HUES48 (cell line): Measurements from ENCODE around the gene PPP1R7.

ENCODE experiments used
- H3K27ac ChIP-seq: one replicate; pipeline ENCODE4 v1.7.0; 2013; ENCODE audit warnings: low read depth, low read length, inconsistent platforms
- H3K27me3 ChIP-seq: 2 replicates; pipeline ENCODE4 v1.6.1; 2013; ENCODE audit warnings: mild to moderate bottlenecking, low read length; ENCODE audit not compliant: control insufficient read depth, insufficient read depth
- H3K36me3 ChIP-seq: 2 replicates; pipeline ENCODE4 v1.6.1; 2013; ENCODE audit warnings: low read length; ENCODE audit not compliant: control insufficient read depth, insufficient read depth
- H3K4me1 ChIP-seq: 2 replicates; pipeline ENCODE4 v1.6.1; 2013; ENCODE audit warnings: mild to moderate bottlenecking, low read length; ENCODE audit not compliant: control insufficient read depth, insufficient read depth
- H3K4me3 ChIP-seq: 2 replicates; pipeline ENCODE4 v1.5.1; 2013; ENCODE audit warnings: mild to moderate bottlenecking, low read depth, low read length
- H3K9ac ChIP-seq: 2 replicates; pipeline ENCODE4 v1.6.1; 2013; ENCODE audit warnings: mild to moderate bottlenecking, low read depth, low read length, moderate library complexity
- H3K9me3 ChIP-seq: 2 replicates; pipeline ENCODE4 v1.6.1; 2013; ENCODE audit warnings: low read length; ENCODE audit not compliant: control insufficient read depth, insufficient read depth

The PPP1R7 gene

DNA sequence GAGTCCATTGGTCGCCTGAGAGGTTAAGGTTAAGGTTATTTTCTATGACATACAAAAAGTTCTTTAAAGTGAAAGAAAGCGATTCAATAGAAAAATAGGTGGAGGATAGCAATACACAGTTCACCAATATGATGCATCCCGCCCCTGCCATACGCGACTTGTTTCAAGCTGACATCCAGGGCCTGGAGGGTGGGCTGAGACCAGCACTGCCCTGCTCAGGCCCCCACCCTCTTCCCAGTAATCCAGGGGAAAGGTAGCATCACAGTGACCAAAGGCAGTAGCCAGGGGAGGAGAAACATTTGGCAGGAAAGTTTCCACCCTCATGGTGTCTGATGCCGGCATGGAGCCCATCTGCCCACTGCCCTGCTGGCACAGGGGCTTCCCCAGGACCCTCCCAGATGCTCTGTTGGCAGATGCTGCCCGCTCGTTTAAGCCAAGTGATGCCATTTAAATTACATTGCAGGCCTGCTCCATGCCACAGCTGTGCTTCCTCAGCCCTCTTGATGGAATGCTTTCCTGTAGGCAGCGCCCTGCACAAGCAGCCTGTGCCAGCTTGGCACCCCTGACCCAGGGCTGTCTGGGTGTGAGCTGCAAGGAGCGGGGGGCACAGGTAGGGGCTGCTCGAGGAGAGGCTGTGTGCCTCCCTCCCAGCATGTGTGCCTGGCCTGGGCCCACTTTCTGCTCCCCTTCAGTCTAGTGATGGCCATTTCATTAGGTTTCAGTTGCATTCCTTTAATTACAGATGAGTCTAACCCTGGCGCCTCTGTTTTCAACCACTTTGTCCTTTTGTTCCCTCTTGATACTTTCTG, 27.5 kb downstream of the PPP1R7 start:
- Histone ChIP-seq H3K36me3 (0 out of 2 replicates have a peak, but pooled peaks cover 4% of the 10 kb centered on the region), H3K4me1 (peaks cover 3% of the 10 kb centered on the region; the same call in 1 of the 2 replicates), H3K4me3 (no peak overlapping the region), H3K27ac (no peak overlapping the region), H3K9ac (no peak overlapping the region), H3K27me3 (no peaks in the 10 kb centered on the region), H3K9me3 (no peaks in the 10 kb centered on the region)

DNA sequence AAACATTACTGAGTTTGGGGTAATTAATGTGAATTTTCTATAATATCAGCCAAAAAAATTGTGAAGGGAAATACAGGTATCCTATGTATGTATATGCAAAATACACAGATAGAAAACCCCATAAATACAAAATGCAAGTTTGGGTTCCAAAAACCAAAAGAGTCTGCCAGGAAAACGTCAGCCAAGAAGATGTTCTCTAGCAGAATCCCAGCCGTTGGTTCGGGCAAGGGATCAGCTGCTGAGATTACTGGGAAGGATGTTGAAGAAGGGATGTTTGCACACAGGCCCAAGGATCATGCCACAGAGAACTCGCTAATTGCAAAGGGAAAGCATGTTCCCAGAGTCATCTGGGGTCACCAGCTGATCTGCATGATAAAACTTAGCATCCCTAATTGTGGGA, 28.7 kb downstream of the PPP1R7 start:
- no peak overlapping the region for H3K27ac ChIP-seq
- no peak overlapping the region for H3K9ac ChIP-seq
- H3K9me3 ChIP-seq: no peaks in the 10 kb centered on the region
- H3K27me3 ChIP-seq: no peaks in the 10 kb centered on the region
- no peak overlapping the region for H3K4me3 ChIP-seq
- H3K36me3 ChIP-seq: 0 out of 2 replicates have a peak, but pooled peaks cover 4% of the 10 kb centered on the region
- H3K4me1 ChIP-seq: peaks cover 3% of the 10 kb centered on the region; the same call in 1 of the 2 replicates

DNA sequence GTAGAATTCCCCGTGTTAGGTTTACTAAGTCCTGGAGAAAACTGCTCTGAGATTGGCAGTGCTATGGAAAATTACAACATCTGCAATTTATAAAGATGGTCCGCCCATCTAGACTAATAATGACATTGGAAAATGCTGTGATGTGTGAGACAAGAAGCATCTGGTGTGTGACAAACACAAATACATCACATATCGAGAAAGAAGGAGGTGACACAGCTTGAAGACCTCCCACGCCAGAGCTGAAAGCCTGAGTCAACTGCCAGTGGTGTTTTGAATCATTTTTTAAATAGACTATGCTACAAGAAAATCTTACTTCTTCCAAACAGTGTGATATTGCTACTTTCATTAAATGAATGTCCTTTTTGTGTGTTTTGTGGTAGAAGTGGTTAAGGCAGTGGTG, 29.6 kb downstream of the PPP1R7 start:
- no peak overlapping the region for H3K9ac ChIP-seq
- 0 out of 2 replicates have a peak, but pooled peaks cover 3% of the 10 kb centered on the region for H3K36me3 ChIP-seq
- peaks cover 3% of the 10 kb centered on the region; the same call in 1 of the 2 replicates for H3K4me1 ChIP-seq
- H3K4me3 ChIP-seq: no peak overlapping the region
- H3K27me3 ChIP-seq: no peaks in the 10 kb centered on the region
- no peak overlapping the region for H3K27ac ChIP-seq
- H3K9me3 ChIP-seq: no peaks in the 10 kb centered on the region

DNA sequence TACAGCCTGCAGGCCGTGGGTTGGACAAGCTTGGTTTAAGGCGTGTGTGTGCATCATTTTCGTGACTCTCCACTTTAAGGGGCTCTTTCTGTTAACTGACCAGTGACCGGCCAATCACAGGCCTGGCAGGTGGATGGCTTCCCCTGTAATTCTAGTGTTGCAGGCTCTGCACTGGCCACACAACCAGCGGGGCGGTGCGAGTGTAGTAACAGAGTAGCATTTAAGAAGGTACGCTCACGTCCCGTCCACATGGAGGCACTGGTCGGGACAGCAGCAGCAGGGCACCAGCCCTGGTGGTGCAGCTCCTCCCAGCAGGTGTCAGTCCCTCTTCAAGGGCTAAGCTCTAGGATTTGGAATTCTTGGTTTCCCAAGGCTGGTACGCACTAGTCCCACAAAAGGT, 30.2 kb downstream of the PPP1R7 start:
- no peaks in the 10 kb centered on the region for H3K36me3 ChIP-seq
- no peaks in the 10 kb centered on the region for H3K27me3 ChIP-seq
- no peaks in the 10 kb centered on the region for H3K9me3 ChIP-seq
- H3K4me3 ChIP-seq: no peak overlapping the region
- peaks cover 3% of the 10 kb centered on the region; the same call in 1 of the 2 replicates for H3K4me1 ChIP-seq
- H3K27ac ChIP-seq: no peak overlapping the region
- no peak overlapping the region for H3K9ac ChIP-seq

DNA sequence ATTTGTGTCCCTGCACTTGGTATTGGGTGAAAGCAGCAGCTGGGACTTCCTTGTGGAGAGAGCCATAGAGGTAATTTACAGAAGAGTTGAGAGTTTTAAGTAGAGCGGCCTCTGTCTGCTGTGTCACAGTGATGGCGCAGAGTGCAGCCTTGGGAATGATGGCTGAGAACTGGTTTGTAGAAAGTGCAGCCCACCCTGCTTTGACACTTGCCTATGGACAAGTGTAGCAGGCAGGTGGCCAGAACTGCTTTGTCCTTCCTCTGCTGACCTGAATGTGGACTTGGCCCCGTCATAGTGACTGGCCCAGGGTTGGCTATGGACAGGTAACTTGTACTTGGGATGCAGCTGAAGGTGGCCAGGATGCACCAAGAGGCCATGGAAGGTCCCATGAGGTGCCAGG, 31.9 kb downstream of the PPP1R7 start:
- Histone ChIP-seq H3K9ac (no peak overlapping the region), H3K9me3 (no peaks in the 10 kb centered on the region), H3K4me1 (peaks cover 3% of the 10 kb centered on the region; the same call in 1 of the 2 replicates), H3K36me3 (no peaks in the 10 kb centered on the region), H3K27me3 (no peaks in the 10 kb centered on the region), H3K27ac (no peak overlapping the region), H3K4me3 (no peak overlapping the region)

DNA sequence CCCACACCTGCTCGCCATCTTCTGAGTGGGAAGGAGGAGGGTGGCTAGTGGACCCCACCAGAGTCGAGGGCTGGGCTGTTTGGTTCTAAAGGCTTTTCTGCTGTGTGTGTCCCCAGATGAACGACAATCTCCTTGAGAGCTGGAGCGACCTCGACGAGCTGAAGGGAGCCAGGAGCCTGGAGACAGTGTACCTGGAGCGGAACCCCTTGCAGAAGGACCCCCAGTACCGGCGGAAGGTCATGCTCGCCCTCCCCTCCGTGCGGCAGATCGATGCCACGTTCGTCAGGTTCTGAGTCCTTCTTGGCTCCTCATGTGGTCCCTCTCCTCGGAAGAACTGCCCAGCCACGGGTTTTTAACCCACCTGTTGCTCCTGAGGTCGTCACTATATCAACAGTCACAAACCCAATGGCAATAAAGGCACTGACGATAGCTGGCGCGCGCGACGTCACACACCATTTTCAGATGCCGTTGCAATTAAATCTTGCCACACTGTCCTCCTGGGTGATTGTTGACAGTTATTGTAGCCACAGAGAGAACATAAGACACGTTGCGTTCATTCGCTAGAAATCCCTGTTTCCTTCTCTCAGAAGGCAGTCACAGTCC, 32.4 kb downstream of the PPP1R7 start:
- H3K4me3 ChIP-seq: no peak overlapping the region
- H3K9ac ChIP-seq: no peak overlapping the region
- H3K36me3 ChIP-seq: no peaks in the 10 kb centered on the region
- no peaks in the 10 kb centered on the region for H3K9me3 ChIP-seq
- peaks cover 3% of the 10 kb centered on the region; the same call in 1 of the 2 replicates for H3K4me1 ChIP-seq
- no peak overlapping the region for H3K27ac ChIP-seq
- no peaks in the 10 kb centered on the region for H3K27me3 ChIP-seq

DNA sequence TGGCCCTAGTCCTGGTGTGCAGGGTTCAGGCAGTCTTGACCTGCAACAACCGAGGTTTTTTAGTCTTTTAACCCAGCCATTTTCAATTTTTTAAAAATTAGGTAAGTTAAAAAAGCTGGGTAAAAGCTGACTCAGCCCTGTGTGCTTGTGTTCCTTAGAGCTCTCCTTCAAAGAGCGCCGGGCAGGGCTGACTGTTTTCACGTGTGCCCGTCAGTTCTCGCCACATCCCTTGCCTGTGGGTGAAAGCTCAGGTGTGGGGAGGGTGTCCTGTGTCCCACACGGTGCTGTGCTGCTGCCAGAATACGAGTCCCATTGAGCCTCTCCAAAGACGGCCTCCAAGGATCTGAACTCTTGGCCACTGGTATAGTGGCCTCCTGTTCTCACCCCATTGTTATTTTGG, 33.0 kb downstream of the PPP1R7 start:
- peaks cover 3% of the 10 kb centered on the region for H3K4me1 ChIP-seq
- H3K36me3 ChIP-seq: no peaks in the 10 kb centered on the region
- no peak overlapping the region for H3K4me3 ChIP-seq
- H3K27me3 ChIP-seq: no peaks in the 10 kb centered on the region
- H3K9ac ChIP-seq: no peak overlapping the region
- H3K9me3 ChIP-seq: no peaks in the 10 kb centered on the region
- H3K27ac ChIP-seq: no peak overlapping the region

DNA sequence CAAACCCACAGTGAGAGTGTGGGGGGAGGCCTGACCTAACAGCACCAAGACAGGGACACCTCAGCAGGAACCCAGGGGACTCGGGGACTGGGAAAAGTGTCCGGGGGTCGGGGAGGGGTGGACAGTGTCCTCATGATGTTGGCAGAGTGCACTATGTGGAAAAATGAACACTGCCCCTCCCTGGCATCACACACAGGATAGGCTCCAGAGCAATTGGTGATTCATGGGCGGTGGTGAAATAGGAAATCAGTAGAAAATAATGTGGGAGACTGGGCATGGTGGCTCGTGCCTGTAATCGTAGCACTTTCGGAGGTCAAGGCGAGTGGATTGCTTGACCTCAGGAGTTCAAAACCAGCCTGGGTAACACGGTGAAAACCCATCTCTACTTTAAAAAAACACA, 34.6 kb downstream of the PPP1R7 start:
- Histone ChIP-seq H3K9me3 (no peaks in the 10 kb centered on the region), H3K4me3 (no peak overlapping the region), H3K4me1 (no peaks in the 10 kb centered on the region; the same call in 1 of the 2 replicates), H3K27ac (no peak overlapping the region), H3K36me3 (no peaks in the 10 kb centered on the region), H3K27me3 (no peaks in the 10 kb centered on the region), H3K9ac (no peak overlapping the region)

DNA sequence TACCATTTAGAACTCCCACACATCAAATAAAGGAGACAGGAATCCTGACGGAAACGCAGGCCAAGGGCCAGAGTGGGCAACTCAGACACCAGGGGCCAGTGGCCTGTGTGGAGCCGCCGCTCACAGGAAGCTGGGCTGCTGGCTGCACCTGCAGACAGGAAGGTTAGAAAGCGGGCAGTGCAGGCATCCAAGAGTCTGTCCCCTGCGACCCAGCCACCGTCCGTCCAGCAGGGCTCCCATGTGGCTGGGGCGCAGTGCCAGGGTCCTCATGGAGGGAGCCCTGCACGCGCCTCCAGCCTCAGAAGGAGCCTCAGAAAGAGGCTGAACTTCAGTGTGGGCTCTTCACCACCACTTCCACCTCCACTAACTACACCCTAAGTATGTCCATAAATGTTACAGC, 35.7 kb downstream of the PPP1R7 start:
- Histone ChIP-seq H3K4me3 (no peak overlapping the region), H3K27me3 (no peaks in the 10 kb centered on the region), H3K9me3 (no peaks in the 10 kb centered on the region), H3K9ac (no peak overlapping the region), H3K27ac (no peak overlapping the region), H3K4me1 (no peaks in the 10 kb centered on the region; the same call in 1 of the 2 replicates), H3K36me3 (no peaks in the 10 kb centered on the region)

DNA sequence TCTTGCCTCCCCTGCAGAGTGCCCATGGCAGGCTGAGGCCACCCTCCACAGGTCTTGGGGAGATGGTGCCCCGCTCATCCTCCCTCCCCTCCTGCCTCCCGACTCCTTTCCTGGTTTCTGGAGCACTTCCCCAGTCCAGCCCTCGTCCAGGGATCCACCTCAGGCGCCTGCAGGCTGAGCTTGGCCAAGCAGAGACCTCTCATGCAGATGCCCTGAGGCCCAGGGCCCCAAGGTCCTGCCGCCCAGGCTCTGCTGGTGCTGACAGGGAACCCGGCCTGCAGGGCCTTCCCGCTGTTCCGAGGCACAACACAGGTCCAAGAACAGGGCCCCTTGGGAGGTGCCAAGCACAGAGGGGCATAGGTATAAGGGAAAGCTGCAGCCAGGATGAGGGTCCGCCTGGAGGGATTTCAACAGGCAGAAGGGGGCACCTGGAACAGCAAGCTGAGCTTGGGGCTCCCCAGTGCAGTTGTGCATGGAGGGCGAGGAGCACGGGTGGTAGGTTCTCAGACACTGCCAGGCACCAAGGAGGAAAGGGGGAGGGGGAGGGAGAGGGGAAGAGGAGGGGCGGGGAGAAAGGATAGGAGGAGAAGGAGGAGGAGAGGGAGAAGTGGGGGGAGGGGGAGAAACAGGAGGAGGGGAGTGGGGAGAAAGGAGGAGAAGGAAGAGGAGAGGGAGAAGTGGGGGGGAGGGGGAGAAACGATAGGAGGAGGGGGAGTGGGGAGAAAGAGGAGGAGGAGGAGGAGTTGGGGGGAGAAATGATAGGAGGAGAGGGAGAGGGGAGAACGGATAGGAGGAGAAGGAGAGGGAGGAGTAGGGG, 37.0 kb downstream of the PPP1R7 start:
- H3K4me1 ChIP-seq: no peaks in the 10 kb centered on the region; the same call in 1 of the 2 replicates
- no peaks in the 10 kb centered on the region for H3K27me3 ChIP-seq
- no peak overlapping the region for H3K9ac ChIP-seq
- no peaks in the 10 kb centered on the region for H3K36me3 ChIP-seq
- no peak overlapping the region for H3K27ac ChIP-seq
- H3K4me3 ChIP-seq: no peak overlapping the region
- no peaks in the 10 kb centered on the region for H3K9me3 ChIP-seq

DNA sequence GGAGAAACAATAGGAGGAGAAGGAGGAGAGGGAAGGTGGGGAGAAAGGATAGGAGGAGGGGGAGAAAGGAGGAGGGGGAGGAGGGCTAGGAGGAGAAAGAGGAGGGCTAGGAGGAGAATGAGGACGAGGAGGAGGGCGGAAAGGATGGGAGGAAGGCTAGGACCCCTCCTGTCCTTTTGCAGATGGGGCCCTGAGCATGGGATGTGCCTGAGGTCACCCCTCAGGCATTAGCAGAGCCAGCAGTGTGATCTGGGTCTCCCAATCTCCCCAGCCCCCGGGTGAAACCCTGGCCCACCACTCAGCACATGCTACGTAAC, 37.6 kb downstream of the PPP1R7 start:
- H3K9ac ChIP-seq: no peak overlapping the region
- no peak overlapping the region for H3K27ac ChIP-seq
- H3K4me1 ChIP-seq: no peaks in the 10 kb centered on the region; the same call in 1 of the 2 replicates
- H3K36me3 ChIP-seq: no peaks in the 10 kb centered on the region
- no peaks in the 10 kb centered on the region for H3K9me3 ChIP-seq
- no peaks in the 10 kb centered on the region for H3K27me3 ChIP-seq
- H3K4me3 ChIP-seq: no peak overlapping the region
